B cell (primary cell): Measurements from ENCODE around the gene RGS3. TPM values are rescaled to one million over a fixed set of nuclear protein-coding genes. Genes with fewer than 3 reads are reported as not detected.

Source experiments
- ATAC-seq: fragments of 200-7000 bp; cut with Tn5 transposase; one replicate; pipeline ENCODE4 v1.10.0; 2021; ENCODE audit warnings: low read depth, mild to moderate bottlenecking, moderate number of reproducible peaks, moderate library complexity
- CTCF ChIA-PET: fragments of 350-600 bp; sonication (Branson Sonifier 250); formaldehyde crosslinking; loops from one replicate; lab custom pipeline; 2021; ENCODE audit warnings: antibody characterized with exemption, inconsistent platforms; lab: Charles Lee
- POLR2A ChIA-PET: fragments of 350-600 bp; sonication (Branson Sonifier 250); formaldehyde crosslinking; loops from one replicate; lab custom pipeline; 2021; ENCODE audit warnings: antibody characterized with exemption; lab: Charles Lee
- DNase-seq: peaks from one replicate; pipeline ENCODE4 v3.0.0; 2013
- H2AFZ ChIP-seq: 2 replicates; pipeline ENCODE4 v1.6.1; 2012; ENCODE audit warnings: mild to moderate bottlenecking, low read depth, low read length; ENCODE audit not compliant: insufficient read depth, poor library complexity, severe bottlenecking
- H3K27ac ChIP-seq, 2 donors: 1 replicate in 1 of 2; 2 replicates in 1 of 2; pipeline ENCODE4 v1.5.1; 2012 to 2013; ENCODE audit warnings: low read length in 2 of 2, mild to moderate bottlenecking in 2 of 2, moderate library complexity in 1 of 2
- H3K27me3 ChIP-seq, 4 experiments: fragments of 200-600 bp in 1 of 4; sonication (generic) in 1 of 4; replicated peaks in 1 of 4; 1 replicate in 2 of 4; 2 replicates in 2 of 4; pipeline versions ENCODE4 v1.6.1 to v1.7.0; 2013 to 2016; ENCODE audit warnings: low read length in 3 of 4, mild to moderate bottlenecking in 2 of 4, mixed read lengths in 1 of 4, moderate library complexity in 1 of 4; ENCODE audit not compliant: insufficient read depth in 4 of 4, control insufficient read depth in 3 of 4; ENCODE audit errors: control extremely low read depth in 1 of 4
- H3K36me3 ChIP-seq, 2 experiments: replicated peaks in 1 of 2; 1 replicate in 1 of 2; 2 replicates in 1 of 2; pipeline versions ENCODE4 v1.6.1 to v1.7.1; 2013; ENCODE audit warnings: low read length in 1 of 2; ENCODE audit not compliant: insufficient read depth in 2 of 2, control insufficient read depth in 1 of 2; ENCODE audit errors: control extremely low read depth in 1 of 2, extremely low read depth in 1 of 2
- H3K4me1 ChIP-seq, 2 donors: fragments of 200-600 bp in 1 of 2; sonication (generic) in 1 of 2; 1 replicate in 1 of 2; 2 replicates in 1 of 2; pipeline versions ENCODE4 v1.5.1 to v1.6.1; 2013 to 2017; ENCODE audit warnings: low read length in 2 of 2; ENCODE audit not compliant: control insufficient read depth in 2 of 2, insufficient read depth in 2 of 2
- H3K4me2 ChIP-seq: replicated peaks from 2 replicates; pipeline ENCODE3; 2012; ENCODE audit warnings: mild to moderate bottlenecking, low read depth, low read length; ENCODE audit not compliant: poor library complexity, severe bottlenecking
- H3K4me3 ChIP-seq, 5 experiments: fragments of 200-600 bp in 1 of 5; sonication (generic) in 1 of 5; 1 replicate in 3 of 5; 2 replicates in 2 of 5; pipeline versions ENCODE4 v1.5.1 to v1.7.0; 2011 to 2016; ENCODE audit warnings: low read length in 4 of 5, mild to moderate bottlenecking in 4 of 5, low read depth in 2 of 5, control low read depth in 1 of 5, moderate library complexity in 1 of 5; ENCODE audit not compliant: insufficient read depth in 1 of 5; ENCODE audit errors: control extremely low read depth in 1 of 5, extremely low read depth in 1 of 5
- H3K79me2 ChIP-seq: fragments of 200-600 bp; sonication (generic); one replicate; pipeline ENCODE4 v1.6.0; 2016; ENCODE audit warnings: low read length; ENCODE audit not compliant: control insufficient read depth, insufficient read depth
- H3K9ac ChIP-seq: fragments of 200-600 bp; sonication (generic); 2 replicates; pipeline ENCODE4 v1.6.1; 2017; ENCODE audit warnings: mild to moderate bottlenecking, low read length, moderate library complexity
- H3K9me3 ChIP-seq, 3 donors: one replicate each; pipeline versions ENCODE4 v1.6.1 to v1.7.1; 2013; ENCODE audit warnings: low read length in 2 of 3; ENCODE audit not compliant: control insufficient read depth in 2 of 3, insufficient read depth in 1 of 3; ENCODE audit errors: control extremely low read depth in 1 of 3
- H4K20me1 ChIP-seq: 2 replicates; pipeline ENCODE4 v1.6.0; 2012; ENCODE audit warnings: mild to moderate bottlenecking, low read length; ENCODE audit not compliant: insufficient read depth, control insufficient read depth, poor library complexity, severe bottlenecking
- H3K27ac Mint-ChIP-seq: one replicate; pipeline ENCODE4 v1.8.0; 2021; ENCODE audit warnings: mixed read lengths
- H3K27me3 Mint-ChIP-seq: one replicate; pipeline ENCODE4 v1.8.0; 2021; ENCODE audit warnings: mixed read lengths
- H3K4me1 Mint-ChIP-seq: one replicate; pipeline ENCODE4 v1.8.0; 2021; ENCODE audit warnings: mixed read lengths
- H3K4me3 Mint-ChIP-seq: one replicate; pipeline ENCODE4 v1.8.0; 2021; ENCODE audit warnings: mixed read lengths
- H3K9me3 Mint-ChIP-seq: one replicate; pipeline ENCODE4 v1.8.0; 2022; ENCODE audit warnings: mixed read lengths; ENCODE audit not compliant: insufficient read depth
- EZH2 ChIP-seq: IDR thresholded peaks from 2 replicates; pipeline ENCODE4 v1.6.1; 2012; ENCODE audit warnings: borderline replicate concordance, low read depth, mild to moderate bottlenecking, moderate library complexity, low read length; ENCODE audit not compliant: insufficient read depth, poor library complexity, severe bottlenecking
- WGBS: methylation state at CpG from one replicate; pipeline ENCODE4 v1.1.5; 2013; ENCODE audit warnings: missing lambda C conversion rate; ENCODE audit not compliant: insufficient coverage; 5-methylcytosine and 5-hydroxymethylcytosine counted together
- intact Hi-C: fragments of 100-400 bp; cut with micrococcal nuclease; formaldehyde crosslinking; loops from one replicate; pipeline ENCODE4 v1.10.0; 2022
- polyA plus RNA-seq: library from polyadenylated mRNA; depleted of rRNA; stranded (reverse); fragments of >200 nt; gene quantifications from 2 replicates; pipeline ENCODE4 v1.2.3, GENCODE V29; 2012
- total RNA-seq, 2 donors: library from RNA; stranded (reverse); fragments of 120-200 nt in 1 of 2; gene quantifications; 1 replicate in 1 of 2; 2 replicates in 1 of 2; pipeline versions ENCODE4 v1.2.3 to v1.2.4, GENCODE V29; 2013 to 2022
- TF ChIP-seq, protein P1 (sequence below): fragments of 200-600 bp; IDR thresholded peaks from one replicate; pipeline ENCODE4 v1.8.0; 2022; ENCODE audit warnings: antibody characterized with exemption, mild to moderate bottlenecking

The RGS3 gene
- total and polyA plus RNA-seq, 2 donors (not counting 1 experiment from before 2014, with no cell fraction given): 12.0 to 15.6 TPM

DNA sequence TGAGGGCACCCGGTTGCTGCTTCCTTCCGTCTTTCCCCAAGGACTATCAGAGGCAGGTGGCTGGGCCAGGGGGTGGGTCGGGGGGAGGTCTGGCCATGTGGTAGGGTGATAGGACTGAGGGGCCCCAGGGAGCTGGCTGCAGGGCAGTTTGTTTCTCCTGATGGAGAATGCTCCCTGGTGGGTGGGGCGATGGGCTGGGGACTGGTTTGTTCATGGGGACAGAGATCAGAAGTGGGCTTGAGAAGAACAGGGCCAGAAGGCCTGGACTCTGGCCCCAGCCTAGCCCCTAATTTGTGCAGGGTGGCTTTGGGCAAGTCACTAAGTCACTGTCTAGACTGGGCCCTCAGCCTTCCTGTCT, 117.4 kb downstream of the RGS3 start:
- DNase-seq (no peak), ATAC-seq (no peak)
- ChIA-PET CTCF (interaction anchor here (2.7 to 7.3 kb wide), 5 partner anchors 9 to 178 kb away, joined by 9 to 136 read pairs (median 91); partner anchors contain the start of gene ALAD), POLR2A (interaction anchor here (1.4 kb wide), 2 partner anchors 135 to 171 kb away, joined by 6 to 15 read pairs; partner anchors contain the start of genes C9orf43 and POLE3)
- Mint-ChIP-seq H3K9me3 (no peaks in the 10 kb centered on the region), H3K27ac (peak overlapping the region; percentile 96), H3K4me3 (peak overlapping the region; percentile 86), H3K4me1 (peaks cover 70% of the 10 kb centered on the region), H3K27me3 (no peaks in the 10 kb centered on the region)
- H3K4me3 ChIP-seq: peak overlapping the region; percentile 37 to 53 (median 48)
- H3K4me1 ChIP-seq: peaks cover 44 to 63% of the 10 kb centered on the region in 2 donors
- peaks cover 21% of the 10 kb centered on the region for H3K79me2 ChIP-seq
- H3K27ac ChIP-seq: peak overlapping the region; percentile 71 to 85
- H3K4me2 ChIP-seq: peak overlapping the region; percentile 69
- H3K27me3 ChIP-seq: no peaks in the 10 kb centered on the region
- peak overlapping the region; percentile 69 for H2AFZ ChIP-seq
- peaks cover 17% of the 10 kb centered on the region for H4K20me1 ChIP-seq
- peaks cover 2 to 31% of the 10 kb centered on the region in 2 experiments for H3K36me3 ChIP-seq
- no peaks in the 10 kb centered on the region for H3K9me3 ChIP-seq
- WGBS: 8% methylated on average over 4 of the region's 4 CpGs
- peak overlapping the region; percentile 57 for H3K9ac ChIP-seq
- TF ChIP-seq, protein P1, sequence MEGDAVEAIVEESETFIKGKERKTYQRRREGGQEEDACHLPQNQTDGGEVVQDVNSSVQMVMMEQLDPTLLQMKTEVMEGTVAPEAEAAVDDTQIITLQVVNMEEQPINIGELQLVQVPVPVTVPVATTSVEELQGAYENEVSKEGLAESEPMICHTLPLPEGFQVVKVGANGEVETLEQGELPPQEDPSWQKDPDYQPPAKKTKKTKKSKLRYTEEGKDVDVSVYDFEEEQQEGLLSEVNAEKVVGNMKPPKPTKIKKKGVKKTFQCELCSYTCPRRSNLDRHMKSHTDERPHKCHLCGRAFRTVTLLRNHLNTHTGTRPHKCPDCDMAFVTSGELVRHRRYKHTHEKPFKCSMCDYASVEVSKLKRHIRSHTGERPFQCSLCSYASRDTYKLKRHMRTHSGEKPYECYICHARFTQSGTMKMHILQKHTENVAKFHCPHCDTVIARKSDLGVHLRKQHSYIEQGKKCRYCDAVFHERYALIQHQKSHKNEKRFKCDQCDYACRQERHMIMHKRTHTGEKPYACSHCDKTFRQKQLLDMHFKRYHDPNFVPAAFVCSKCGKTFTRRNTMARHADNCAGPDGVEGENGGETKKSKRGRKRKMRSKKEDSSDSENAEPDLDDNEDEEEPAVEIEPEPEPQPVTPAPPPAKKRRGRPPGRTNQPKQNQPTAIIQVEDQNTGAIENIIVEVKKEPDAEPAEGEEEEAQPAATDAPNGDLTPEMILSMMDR: no peak
- no peak for TF ChIP-seq EZH2
- intact Hi-C loops: loop anchor here (1.0 to 5.0 kb wide), 2 partner anchors 41 to 58 kb away; no protein-coding TSS in a partner anchor
